ENCODE results near the gene EPHB4.
"Not testable (repeated sequence)": the region's sequence is repeated elsewhere in the genome, so short reads cannot be mapped to it uniquely, and the experiment has no call there.

DNA sequence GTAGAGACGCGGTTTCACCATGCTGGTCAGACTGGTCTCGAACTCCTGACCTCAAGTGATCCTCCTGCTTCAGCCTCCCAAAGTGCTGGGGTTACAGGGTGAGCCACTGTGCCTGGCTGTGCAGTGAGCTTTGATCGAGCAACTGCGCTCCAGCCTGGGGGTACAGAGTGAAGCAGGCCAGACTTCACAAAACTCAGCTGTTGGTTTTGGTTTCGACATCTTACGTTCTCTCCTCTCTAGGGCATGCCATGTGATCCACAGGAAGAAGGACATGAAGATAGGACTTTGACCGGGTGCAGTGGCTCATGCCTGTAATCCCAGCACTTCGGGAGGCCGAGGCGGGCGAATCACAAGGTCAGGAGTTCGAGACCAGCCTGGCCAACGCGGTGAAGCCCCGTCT, 10.8 kb downstream of the EPHB4 start:
- TF ChIP-seq, protein P1, sequence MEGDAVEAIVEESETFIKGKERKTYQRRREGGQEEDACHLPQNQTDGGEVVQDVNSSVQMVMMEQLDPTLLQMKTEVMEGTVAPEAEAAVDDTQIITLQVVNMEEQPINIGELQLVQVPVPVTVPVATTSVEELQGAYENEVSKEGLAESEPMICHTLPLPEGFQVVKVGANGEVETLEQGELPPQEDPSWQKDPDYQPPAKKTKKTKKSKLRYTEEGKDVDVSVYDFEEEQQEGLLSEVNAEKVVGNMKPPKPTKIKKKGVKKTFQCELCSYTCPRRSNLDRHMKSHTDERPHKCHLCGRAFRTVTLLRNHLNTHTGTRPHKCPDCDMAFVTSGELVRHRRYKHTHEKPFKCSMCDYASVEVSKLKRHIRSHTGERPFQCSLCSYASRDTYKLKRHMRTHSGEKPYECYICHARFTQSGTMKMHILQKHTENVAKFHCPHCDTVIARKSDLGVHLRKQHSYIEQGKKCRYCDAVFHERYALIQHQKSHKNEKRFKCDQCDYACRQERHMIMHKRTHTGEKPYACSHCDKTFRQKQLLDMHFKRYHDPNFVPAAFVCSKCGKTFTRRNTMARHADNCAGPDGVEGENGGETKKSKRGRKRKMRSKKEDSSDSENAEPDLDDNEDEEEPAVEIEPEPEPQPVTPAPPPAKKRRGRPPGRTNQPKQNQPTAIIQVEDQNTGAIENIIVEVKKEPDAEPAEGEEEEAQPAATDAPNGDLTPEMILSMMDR (IDR thresholded peaks at IDR 0.05) = not testable (repeated sequence)
- TF ChIP-seq POLR2A (IDR thresholded peaks at IDR 0.05) = not testable (repeated sequence)
